BLaER1 (cell line): ENCODE results near the gene OR5L2.

Experiments used
- H3K27ac ChIP-seq: shearing (Covaris generic); formaldehyde crosslinking; 2 replicates; pipeline ENCODE4 v1.8.1; 2022
- H3K27me3 ChIP-seq: shearing (Covaris generic); formaldehyde crosslinking; 2 replicates; pipeline ENCODE4 v1.8.1; 2022
- H3K36me3 ChIP-seq: shearing (Covaris generic); formaldehyde crosslinking; 2 replicates; pipeline ENCODE4 v1.8.1; 2022
- H3K4me1 ChIP-seq: shearing (Covaris generic); formaldehyde crosslinking; 2 replicates; pipeline ENCODE4 v1.8.1; 2022
- H3K4me2 ChIP-seq: shearing (Covaris generic); formaldehyde crosslinking; 2 replicates; pipeline ENCODE4 v1.8.1; 2022
- H3K4me3 ChIP-seq: shearing (Covaris generic); formaldehyde crosslinking; 2 replicates; pipeline ENCODE4 v1.8.1; 2022
- H3K9ac ChIP-seq: shearing (Covaris generic); formaldehyde crosslinking; 2 replicates; pipeline ENCODE4 v1.8.1; 2022
- H3K9me3 ChIP-seq: shearing (Covaris generic); formaldehyde crosslinking; 2 replicates; pipeline ENCODE4 v1.8.1; 2022
- H4K20me1 ChIP-seq: shearing (Covaris generic); formaldehyde crosslinking; 2 replicates; pipeline ENCODE4 v1.8.1; 2022
- Cebpa-rat ChIP-seq: shearing (Covaris generic); IDR thresholded peaks from 2 replicates; pipeline ENCODE4 v1.8.1; 2022

The OR5L2 gene

GRCh38 chr11:55826919-55827318, at the start of gene OR5L2:
Gene OR5L2, plus strand, starts transcription at chr11:55827219. Its CDS starts 0 bp downstream, at chr11:55827219.
- Histone ChIP-seq H3K9ac (no peak within 1 kb of the TSS), H3K9me3 (no peaks in the 10 kb centered on the region), H3K27ac (no peak within 1 kb of the TSS)

GRCh38 chr11:55791606-55792005, 35.4 kb upstream of the OR5L2 start:
- Histone ChIP-seq H4K20me1 (no peaks in the 10 kb centered on the region), H3K9me3 (no peaks in the 10 kb centered on the region), H3K9ac (no peak overlapping the region), H3K36me3 (no peaks in the 10 kb centered on the region), H3K4me3 (no peak overlapping the region), H3K27me3 (no peaks in the 10 kb centered on the region), H3K4me2 (no peak overlapping the region), H3K4me1 (no peaks in the 10 kb centered on the region), H3K27ac (no peak overlapping the region)
- TF ChIP-seq Cebpa-rat, result no peak

More at GRCh38 chr11:55826919-55827318, at the start of gene OR5L2:
- no peak within 1 kb of the TSS for H3K4me2 ChIP-seq
- no peak within 1 kb of the TSS for H3K4me3 ChIP-seq
- no peaks in the 10 kb centered on the region for H3K4me1 ChIP-seq
- H3K36me3 ChIP-seq, result no peaks in the 10 kb centered on the region
- no peaks in the 10 kb centered on the region for H4K20me1 ChIP-seq
- no peak for TF ChIP-seq Cebpa-rat
- H3K27me3 ChIP-seq, result no peaks in the 10 kb centered on the region

GRCh38 chr11:55793321-55793720, 33.7 kb upstream of the OR5L2 start:
- Histone ChIP-seq H3K36me3 (no peaks in the 10 kb centered on the region), H3K27me3 (no peaks in the 10 kb centered on the region), H3K4me2 (no peak overlapping the region), H3K9ac (no peak overlapping the region), H3K27ac (no peak overlapping the region), H3K9me3 (no peaks in the 10 kb centered on the region), H3K4me1 (no peaks in the 10 kb centered on the region), H4K20me1 (no peaks in the 10 kb centered on the region), H3K4me3 (no peak overlapping the region)
- no peak for TF ChIP-seq Cebpa-rat

GRCh38 chr11:55795256-55795655, 31.8 kb upstream of the OR5L2 start, which contains the start of gene OR5D14:
Gene OR5D14, plus strand, starts transcription at chr11:55795556. Its CDS starts 0 bp downstream, at chr11:55795556.
- Histone ChIP-seq H3K9ac (no peak within 1 kb of the TSS), H3K36me3 (no peaks in the 10 kb centered on the region), H3K4me2 (no peak within 1 kb of the TSS), H3K27me3 (no peaks in the 10 kb centered on the region), H3K9me3 (no peaks in the 10 kb centered on the region), H3K4me3 (no peak within 1 kb of the TSS), H3K4me1 (no peaks in the 10 kb centered on the region), H3K27ac (no peak within 1 kb of the TSS), H4K20me1 (no peaks in the 10 kb centered on the region)
- TF ChIP-seq Cebpa-rat, result no peak

GRCh38 chr11:55806248-55806647, 20.8 kb upstream of the OR5L2 start:
- Histone ChIP-seq H3K36me3 (no peaks in the 10 kb centered on the region), H4K20me1 (no peaks in the 10 kb centered on the region), H3K4me2 (no peak overlapping the region), H3K4me1 (no peaks in the 10 kb centered on the region), H3K4me3 (no peak overlapping the region), H3K9ac (no peak overlapping the region), H3K9me3 (peaks cover 20% of the 10 kb centered on the region), H3K27ac (no peak overlapping the region), H3K27me3 (no peaks in the 10 kb centered on the region)
- no peak for TF ChIP-seq Cebpa-rat

GRCh38 chr11:55811067-55811466, 16.0 kb upstream of the OR5L2 start, which contains the start of gene OR5L1:
Gene OR5L1, plus strand, starts transcription at chr11:55811367. Its CDS starts 100 bp downstream, at chr11:55811467.
- Histone ChIP-seq H3K27ac (no peak within 1 kb of the TSS), H3K27me3 (no peaks in the 10 kb centered on the region), H3K9ac (no peak within 1 kb of the TSS), H3K4me3 (no peak within 1 kb of the TSS), H3K4me1 (no peaks in the 10 kb centered on the region), H3K4me2 (no peak within 1 kb of the TSS), H3K36me3 (no peaks in the 10 kb centered on the region), H3K9me3 (peaks cover 11% of the 10 kb centered on the region), H4K20me1 (no peaks in the 10 kb centered on the region)
- TF ChIP-seq Cebpa-rat, result no peak

GRCh38 chr11:55819330-55819729, 7.7 kb upstream of the OR5L2 start, which contains the start of gene OR5D18:
Gene OR5D18, plus strand, starts transcription at chr11:55819630. Its CDS starts 0 bp downstream, at chr11:55819630.
- H3K4me1 ChIP-seq, result no peaks in the 10 kb centered on the region
- H3K36me3 ChIP-seq, result no peaks in the 10 kb centered on the region
- H3K27me3 ChIP-seq, result no peaks in the 10 kb centered on the region
- H3K4me3 ChIP-seq, result no peak within 1 kb of the TSS
- no peaks in the 10 kb centered on the region for H4K20me1 ChIP-seq
- no peak within 1 kb of the TSS for H3K9ac ChIP-seq
- H3K27ac ChIP-seq, result no peak within 1 kb of the TSS
- H3K9me3 ChIP-seq, result no peaks in the 10 kb centered on the region
- no peak within 1 kb of the TSS for H3K4me2 ChIP-seq
- no peak for TF ChIP-seq Cebpa-rat

- Histone ChIP-seq H3K4me2 (no peak within 1 kb of the TSS), H4K20me1 (no peaks in the 10 kb centered on the region), H3K9me3 (peaks cover 5% of the 10 kb centered on the region; the same call in 1 of the 2 replicates), H3K4me3 (no peak within 1 kb of the TSS), H3K9ac (no peak within 1 kb of the TSS), H3K27ac (no peak within 1 kb of the TSS), H3K27me3 (no peaks in the 10 kb centered on the region), H3K36me3 (no peaks in the 10 kb centered on the region), H3K4me1 (no peaks in the 10 kb centered on the region)
- no peak for TF ChIP-seq Cebpa-rat
Measured at GRCh38 chr11:55838452-55838851, 11.4 kb downstream of the OR5L2 start, which contains the start of gene OR5D16. Gene OR5D16, plus strand, starts transcription at chr11:55838752. Its CDS starts 0 bp downstream, at chr11:55838752.

GRCh38 chr11:55847453-55847852, 20.4 kb downstream of the OR5L2 start:
- H3K4me1 ChIP-seq, result no peaks in the 10 kb centered on the region
- H3K36me3 ChIP-seq, result no peaks in the 10 kb centered on the region
- H3K4me3 ChIP-seq, result no peak overlapping the region
- H3K4me2 ChIP-seq, result no peak overlapping the region
- no peaks in the 10 kb centered on the region for H3K9me3 ChIP-seq
- no peak for TF ChIP-seq Cebpa-rat
- H3K9ac ChIP-seq, result no peak overlapping the region
- H3K27ac ChIP-seq, result no peak overlapping the region
- H4K20me1 ChIP-seq, result no peaks in the 10 kb centered on the region
- H3K27me3 ChIP-seq, result no peaks in the 10 kb centered on the region

- Histone ChIP-seq H3K4me3 (no peak overlapping the region), H3K9ac (no peak overlapping the region), H3K4me1 (no peaks in the 10 kb centered on the region), H4K20me1 (no peaks in the 10 kb centered on the region), H3K27me3 (no peaks in the 10 kb centered on the region), H3K27ac (no peak overlapping the region), H3K36me3 (no peaks in the 10 kb centered on the region), H3K4me2 (no peak overlapping the region), H3K9me3 (no peaks in the 10 kb centered on the region)
- TF ChIP-seq Cebpa-rat, result no peak
Measured at GRCh38 chr11:55849037-55849436, 22.0 kb downstream of the OR5L2 start.

GRCh38 chr11:55852141-55852540, 25.1 kb downstream of the OR5L2 start:
- Histone ChIP-seq H3K9ac (no peak overlapping the region), H3K27ac (no peak overlapping the region), H3K4me2 (no peak overlapping the region), H3K9me3 (no peaks in the 10 kb centered on the region), H3K4me1 (0 out of 2 replicates have a peak, but pooled peaks cover 4% of the 10 kb centered on the region), H3K36me3 (no peaks in the 10 kb centered on the region), H4K20me1 (no peaks in the 10 kb centered on the region), H3K27me3 (no peaks in the 10 kb centered on the region), H3K4me3 (no peak overlapping the region)
- TF ChIP-seq Cebpa-rat, result no peak
